GM12878 (cell line): ENCODE results near the gene CNKSR1. TPM values are rescaled to one million over a fixed set of nuclear protein-coding genes. Genes with fewer than 3 reads are reported as not detected.

Experiments used
- ATAC-seq: fragments of 200-7000 bp; cut with Tn5 transposase; 3 replicates; pipeline ENCODE4 v1.9.1; 2020; ENCODE audit warnings: mild to moderate bottlenecking, moderate library complexity
- Bru-seq: library from RNA; stranded (reverse); fragments of 400-500 nt; gene quantifications from one replicate; lab custom pipeline; 2021; lab: Mats Ljungman, UMichigan
- BruChase-seq, 2 experiments: library from RNA; stranded (reverse); fragments of 400-500 nt; gene quantifications; one replicate each; lab custom pipeline; 2021; lab: Mats Ljungman, UMichigan
- BruUV-seq: library from RNA; stranded (reverse); fragments of 400-500 nt; replicated peaks from 2 replicates; lab custom pipeline; 2021; lab: Mats Ljungman, UMichigan
- CTCF ChIA-PET: fragments of 300-600 bp; sonication (Branson Sonifier 250); formaldehyde crosslinking; extraction: SDS; loops from one replicate; lab custom pipeline; 2021; ENCODE audit warnings: inconsistent platforms; lab: Yijun Ruan, JAX
- POLR2A ChIA-PET: fragments of 350-600 bp; formaldehyde crosslinking; extraction: SDS; loops from one replicate; lab custom pipeline; 2021; ENCODE audit warnings: inconsistent platforms; lab: Charles Lee
- RAD21 ChIA-PET: fragments of 300-600 bp; sonication (Branson Sonifier 250); formaldehyde crosslinking; loops from one replicate; lab custom pipeline; 2023; ENCODE audit warnings: antibody characterized with exemption; ENCODE audit not compliant: unreplicated experiment; lab: Charles Lee
- SMC1A ChIA-PET: fragments of 300-600 bp; sonication (Branson Sonifier 250); formaldehyde crosslinking; loops from one replicate; lab custom pipeline; 2023; ENCODE audit not compliant: unreplicated experiment, uncharacterized antibody; lab: Charles Lee
- DNase-seq: peaks from one replicate; pipeline ENCODE4 v3.0.0-alpha.2; 2011; ENCODE audit warnings: low read depth, low spot score
- FAIRE-seq: peaks from 3 replicates; lab custom pipeline; 2011; peaks lifted over from hg19 to GRCh38; lab: Jason Lieb, UNC
- H2AFZ ChIP-seq: 2 replicates; pipeline ENCODE4 v1.6.0; 2011; ENCODE audit warnings: low read depth, low read length, control low read depth; ENCODE audit not compliant: control insufficient read depth
- H3K27ac ChIP-seq: 2 replicates; pipeline ENCODE4 v1.5.1; 2011; ENCODE audit warnings: control low read depth; ENCODE audit not compliant: control insufficient read depth, insufficient read depth
- H3K27me3 ChIP-seq, 2 experiments: replicated peaks in 1 of 2; 2 replicates each; pipeline versions ENCODE4 v1.6.0 to v1.6.1; 2011; ENCODE audit warnings: low read length in 1 of 2; ENCODE audit not compliant: control insufficient read depth in 2 of 2, insufficient read depth in 2 of 2
- H3K36me3 ChIP-seq, 2 experiments: 2 replicates each; pipeline ENCODE4 v1.5.1; 2011; ENCODE audit warnings: low read length in 1 of 2; ENCODE audit not compliant: control insufficient read depth in 2 of 2, insufficient read depth in 2 of 2
- H3K4me1 ChIP-seq: 2 replicates; pipeline ENCODE4 v1.6.1; 2011; ENCODE audit warnings: mild to moderate bottlenecking, low read length, moderate library complexity, mixed read lengths; ENCODE audit not compliant: control insufficient read depth, insufficient read depth
- H3K4me2 ChIP-seq: 2 replicates; pipeline ENCODE4 v1.6.0; 2011; ENCODE audit warnings: control low read depth; ENCODE audit not compliant: control insufficient read depth, insufficient read depth
- H3K4me3 ChIP-seq: fragments of 200-600 bp; sonication (generic); 2 replicates; pipeline ENCODE4 v1.5.1; 2016
- H3K79me2 ChIP-seq: 2 replicates; pipeline ENCODE4 v1.6.0; 2011; ENCODE audit warnings: low read length; ENCODE audit not compliant: control insufficient read depth, insufficient read depth
- H3K9ac ChIP-seq: 2 replicates; pipeline ENCODE4 v1.8.0; 2011; ENCODE audit warnings: low read length, control low read depth, mixed read lengths; ENCODE audit not compliant: control insufficient read depth, insufficient read depth
- H3K9me3 ChIP-seq: replicated peaks from 3 replicates; pipeline ENCODE4 v1.5.1; 2011; ENCODE audit warnings: mild to moderate bottlenecking, low read length; ENCODE audit not compliant: control insufficient read depth, insufficient read depth
- H4K20me1 ChIP-seq: 2 replicates; pipeline ENCODE4 v1.6.0; 2011; ENCODE audit not compliant: control insufficient read depth, insufficient read depth
- ATF3 ChIP-seq: IDR thresholded peaks from 2 replicates; pipeline ENCODE4 v1.6.1; 2011; ENCODE audit warnings: low read depth, mild to moderate bottlenecking, low read length, moderate library complexity, borderline replicate concordance; ENCODE audit errors: extremely low read depth
- GABPA ChIP-seq: IDR thresholded peaks from 2 replicates; pipeline ENCODE4 v1.6.1; 2014; ENCODE audit warnings: antibody characterized with exemption, low read depth, mild to moderate bottlenecking, inconsistent platforms
- HDAC2 ChIP-seq: fragments of 200-600 bp; sonication (generic); IDR thresholded peaks from 2 replicates; pipeline ENCODE4 v1.6.1; 2017
- HDGF ChIP-seq: fragments of 450-650 bp; IDR thresholded peaks from 2 replicates; pipeline ENCODE4 v1.6.1; 2016; ENCODE audit warnings: antibody characterized with exemption
- IKZF2 ChIP-seq, 2 experiments: fragments of 450-650 bp; IDR thresholded peaks; 2 replicates each; pipeline ENCODE4 v1.6.1; 2017; ENCODE audit warnings: mild to moderate bottlenecking in 2 of 2, moderate library complexity in 2 of 2
- MLLT1 ChIP-seq: fragments of 450-650 bp; IDR thresholded peaks from 2 replicates; pipeline ENCODE4 v1.6.1; 2016; ENCODE audit warnings: mild to moderate bottlenecking
- MYC ChIP-seq: IDR thresholded peaks from 2 replicates; pipeline ENCODE4 v1.6.1; 2011; ENCODE audit warnings: mild to moderate bottlenecking, low read length, moderate library complexity, inconsistent platforms; ENCODE audit not compliant: insufficient read depth, insufficient replicate concordance, insufficient read length, severe bottlenecking
- NKRF ChIP-seq: fragments of 450-650 bp; conservative IDR thresholded peaks from 2 replicates; pipeline ENCODE4 v1.6.1; 2017; ENCODE audit warnings: mild to moderate bottlenecking, moderate library complexity
- NRF1 ChIP-seq: conservative IDR thresholded peaks from 2 replicates; pipeline ENCODE4 v1.6.1; 2011; ENCODE audit warnings: mild to moderate bottlenecking, low read depth, low read length, improper control_type of control experiment
- PAX5 ChIP-seq: IDR thresholded peaks from 2 replicates; pipeline ENCODE4 v1.6.1; 2011; ENCODE audit warnings: low read depth, low read length, borderline replicate concordance
- RCOR1 ChIP-seq: conservative IDR thresholded peaks from 2 replicates; pipeline ENCODE4 v1.6.1; 2012; ENCODE audit warnings: low read depth, low read length, improper control_type of control experiment
- SPI1 ChIP-seq: IDR thresholded peaks from 2 replicates; pipeline ENCODE4 v1.6.1; 2011; ENCODE audit warnings: low read depth, mild to moderate bottlenecking, low read length, moderate library complexity, borderline replicate concordance; ENCODE audit not compliant: insufficient read depth
- STAT3 ChIP-seq: IDR thresholded peaks from 2 replicates; pipeline ENCODE4 v1.6.1; 2011; ENCODE audit warnings: low read depth, low read length, improper control_type of control experiment
- SUPT20H ChIP-seq: IDR thresholded peaks from 2 replicates; pipeline ENCODE4 v1.6.1; 2011; ENCODE audit warnings: low read depth, mild to moderate bottlenecking, low read length, moderate library complexity, borderline replicate concordance; ENCODE audit not compliant: control insufficient read depth
- TCF3 ChIP-seq: IDR thresholded peaks from 2 replicates; pipeline ENCODE4 v1.6.1; 2012; ENCODE audit warnings: low read depth, mild to moderate bottlenecking, low read length, borderline replicate concordance; ENCODE audit not compliant: insufficient read depth
- WRNIP1 ChIP-seq: IDR thresholded peaks from 2 replicates; pipeline ENCODE4 v1.6.1; 2011; ENCODE audit warnings: low read depth, low read length, improper control_type of control experiment, borderline replicate concordance
- ZNF24 ChIP-seq: fragments of 450-650 bp; IDR thresholded peaks from 2 replicates; pipeline ENCODE4 v1.6.1; 2017; ENCODE audit warnings: antibody characterized with exemption, mild to moderate bottlenecking
- ZZZ3 ChIP-seq: IDR thresholded peaks from 2 replicates; pipeline ENCODE4 v1.6.1; 2011; ENCODE audit warnings: low read depth; ENCODE audit not compliant: control insufficient read depth, insufficient read length
- WGBS: methylation state at CpG from one replicate; pipeline ENCODE4 v1.1.6; 2016; ENCODE audit warnings: low lambda C conversion rate; ENCODE audit not compliant: insufficient replicate concordance, insufficient coverage; ENCODE audit errors: missing lambda C conversion rate; 5-methylcytosine and 5-hydroxymethylcytosine counted together
- in situ Hi-C: fragments of 300-500 bp; cut with MboI; formaldehyde crosslinking; loops from 9 replicates; pipeline ENCODE4 v1.14.3; 2018; ENCODE audit warnings: mixed read lengths
- intact Hi-C: fragments of 100-400 bp; cut with micrococcal nuclease; formaldehyde crosslinking; loops from one replicate; pipeline ENCODE4 v1.14.2; 2022; ENCODE audit not compliant: unreplicated experiment
- long read RNA-seq, 2 experiments: library from polyadenylated mRNA; unstranded; transcript quantifications; one replicate each; pipeline ENCODE4 v2.0.0, GENCODE V29; 2019 to 2020
- polyA minus RNA-seq, 3 experiments: library from RNA; depleted of rRNA, polyadenylated mRNA; stranded (reverse); fragments of >200 nt; gene quantifications; 2 replicates each; pipeline ENCODE4 v1.2.3, GENCODE V29; 2011
- polyA plus RNA-seq, 11 experiments: library from polyadenylated mRNA; depleted of rRNA in 4 of 11; unstranded in 6 of 11; stranded (reverse) in 5 of 11; fragments of >200 nt; fragmentation: Nextera tagmentation in 4 of 11; fragmentation: Illumina TruSeq in 1 of 11; extraction: Ambion mirVana in 4 of 11; extraction: Trizol in 1 of 11; gene quantifications; 1 replicate in 1 of 11; 2 replicates in 10 of 11; pipeline versions ENCODE4 v1.2.1 to v1.2.3, GENCODE V29; 2011 to 2016; ENCODE audit warnings: inconsistent platforms in 2 of 11, missing spikeins in 2 of 11, low read depth in 1 of 11
- total RNA-seq, 4 experiments: library from RNA; depleted of rRNA in 3 of 4; stranded (reverse); fragments of >200 nt in 3 of 4; fragmentation: Illumina TruSeq in 1 of 4; extraction: Trizol in 1 of 4; gene quantifications; 2 replicates each; pipeline versions ENCODE4 v1.2.1 to v1.2.3, GENCODE V29; 2013 to 2021

Gene CNKSR1
- 4.2 and 5.6 TPM in 2 replicates for total RNA-seq (2013; cell fraction: nucleolus; rRNA removed)
- total RNA-seq (2014; rRNA removed) (0.87 and 1.2 TPM in 2 replicates), total RNA-seq (2014; rRNA removed; fragmentation: Illumina TruSeq; extraction: Trizol) (0.37 and 0.40 TPM in 2 replicates), total RNA-seq (2021) (1.1 TPM in 2 replicates), polyA plus RNA-seq (2011; rRNA removed) (0.90 and 1.1 TPM in 2 replicates), polyA plus RNA-seq (2014; fragmentation: Illumina TruSeq; extraction: Trizol) (0.11 and 0.82 TPM in 2 replicates), polyA plus RNA-seq (2014; fragmentation: Nextera tagmentation; extraction: Ambion mirVana) (under 1 TPM; 0.06 to 0.15 TPM), polyA plus RNA-seq (2014; rRNA removed) (1.2 and 1.5 TPM in 2 replicates), polyA plus RNA-seq (2016; fragmentation: Nextera tagmentation; extraction: Ambion mirVana) (under 1 TPM; 0.33 to 0.95 TPM), polyA minus RNA-seq (2011; rRNA and poly(A)+ RNA removed) (0.88 and 2.3 TPM in 2 replicates), Bru-seq, nascent RNA (percentile 38 among the genes with signal in this experiment), BruChase-seq, experiment 1, labeled RNA remaining after a 6-hour chase (percentile 43 among the genes with signal in this experiment), BruChase-seq, experiment 2, labeled RNA remaining after a 2-hour chase (percentile 41 among the genes with signal in this experiment)
- polyA plus RNA-seq (2011; ENCODE audit: low read depth), result 1.2 TPM
- polyA plus RNA-seq (2011; cell fraction: cytosol; rRNA removed), result 1.5 and 1.7 TPM in 2 replicates
- 7.6 and 8.4 TPM in 2 replicates for polyA plus RNA-seq (2011; cell fraction: nucleus; rRNA removed)
- 1.8 and 2.6 TPM in 2 replicates for polyA plus RNA-seq (2012)
- polyA minus RNA-seq (2011; cell fraction: cytosol; rRNA and poly(A)+ RNA removed), result not detected in 2 replicates
- polyA minus RNA-seq (2011; cell fraction: nucleus; rRNA and poly(A)+ RNA removed), result 2.3 and 2.7 TPM in 2 replicates
- long read RNA-seq, experiment 1, result 0 reads
- long read RNA-seq, experiment 2, result 0 reads

- ChIA-PET RAD21 (no interaction called here), CTCF (interaction anchor here (0.6 to 2.6 kb wide), 2 partner anchors 55 to 58 kb away, joined by 3 to 7 read pairs; partner anchors contain the start of gene CEP85), SMC1A (no interaction called here), POLR2A (no interaction called here)
- DNase-seq (no peak), ATAC-seq (peak; percentile 55), FAIRE-seq (no peak)
- Histone ChIP-seq H3K27ac (no peak within 1 kb of the TSS), H3K4me1 (peaks cover 10% of the 10 kb centered on the region), H3K36me3 (no peaks in the 10 kb centered on the region), H2AFZ (no peak within 1 kb of the TSS; the same call in none of the 2 replicates), H3K9me3 (no peaks in the 10 kb centered on the region), H3K27me3 (no peaks in the 10 kb centered on the region), H3K79me2 (no peaks in the 10 kb centered on the region), H3K9ac (no peak within 1 kb of the TSS), H3K4me3 (no peak within 1 kb of the TSS), H4K20me1 (no peaks in the 10 kb centered on the region), H3K4me2 (no peak within 1 kb of the TSS)
- in situ Hi-C loops, result no loop called here
- intact Hi-C loops, result no loop called here
- 86% methylated on average over 21 of the region's 21 CpGs for WGBS
- no TSS peak for BruUV-seq
- TF ChIP-seq SUPT20H, result no peak
- no peak for TF ChIP-seq GABPA
- TF ChIP-seq NKRF, result no peak
- no peak for TF ChIP-seq RCOR1
- TF ChIP-seq HDGF, result no peak
- TF ChIP-seq WRNIP1, result no peak
- no peak for TF ChIP-seq STAT3
- TF ChIP-seq ZNF24, result no peak
- no peak for TF ChIP-seq HDAC2
- TF ChIP-seq ZZZ3, result no peak
- TF ChIP-seq PAX5, result no peak
- TF ChIP-seq SPI1, result no peak
- TF ChIP-seq ATF3, result no peak
- no peak for TF ChIP-seq NRF1
- TF ChIP-seq MYC, result no peak
- no peak for TF ChIP-seq IKZF2 (IDR thresholded peaks at IDR 0.05)
- no peak for TF ChIP-seq TCF3
- no peak for TF ChIP-seq MLLT1
Measured at GRCh38 chr1:26177182-26177684, at the start of gene CNKSR1. Gene CNKSR1, plus strand, starts transcription at chr1:26177491. Its CDS starts 57 bp downstream, at chr1:26177548.
